CD4-positive, alpha-beta T cell treated with Interleukin-6 for 4 hours (primary cell): ENCODE data around the gene KIF5B.
"Not testable (repeated sequence)": the region's sequence is repeated elsewhere in the genome, so short reads cannot be mapped to it uniquely, and the experiment has no call there.

Source experiments
- DNase-seq: peaks from one replicate; pipeline ENCODE4 v3.0.0-alpha.2; 2020; ENCODE audit warnings: mixed read lengths

The KIF5B gene

DNA sequence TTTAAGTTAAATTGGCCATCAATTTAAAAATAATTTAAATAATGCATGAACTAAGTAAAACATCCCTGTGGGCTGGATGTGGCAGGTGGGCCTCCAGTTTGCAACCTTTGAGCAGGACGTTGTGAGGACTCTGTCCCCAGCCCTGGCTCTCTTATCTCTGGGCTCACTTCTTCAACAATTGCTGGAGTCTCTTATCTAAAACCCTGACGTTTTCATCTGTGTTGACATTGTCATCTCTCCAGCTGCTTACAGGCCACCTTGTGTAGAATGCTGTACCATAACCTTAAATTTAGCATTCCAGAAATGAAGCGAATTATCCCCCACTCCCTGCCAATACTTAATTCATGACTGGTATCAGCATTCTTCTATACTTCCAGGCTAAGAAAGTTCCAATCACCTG is 3.2 kb upstream of the KIF5B start:
- no peak for DNase-seq

DNA sequence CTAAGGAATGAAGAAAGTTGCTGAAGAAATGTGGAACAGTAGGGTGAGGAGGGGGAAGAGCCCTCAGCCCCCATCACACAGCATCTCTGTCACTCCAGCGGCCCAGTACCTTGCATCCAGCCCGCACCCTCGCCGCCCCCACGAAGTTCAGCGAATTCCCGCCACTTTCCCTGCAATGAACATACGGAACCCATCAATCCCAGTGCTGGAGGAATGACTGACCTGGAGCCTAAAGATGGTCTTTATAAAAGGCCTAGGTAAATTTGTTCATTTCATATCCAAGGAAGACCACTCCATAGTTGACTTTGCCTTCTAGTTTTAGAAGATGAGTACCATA is 779 bp upstream of the KIF5B start:
- no peak for DNase-seq

DNA sequence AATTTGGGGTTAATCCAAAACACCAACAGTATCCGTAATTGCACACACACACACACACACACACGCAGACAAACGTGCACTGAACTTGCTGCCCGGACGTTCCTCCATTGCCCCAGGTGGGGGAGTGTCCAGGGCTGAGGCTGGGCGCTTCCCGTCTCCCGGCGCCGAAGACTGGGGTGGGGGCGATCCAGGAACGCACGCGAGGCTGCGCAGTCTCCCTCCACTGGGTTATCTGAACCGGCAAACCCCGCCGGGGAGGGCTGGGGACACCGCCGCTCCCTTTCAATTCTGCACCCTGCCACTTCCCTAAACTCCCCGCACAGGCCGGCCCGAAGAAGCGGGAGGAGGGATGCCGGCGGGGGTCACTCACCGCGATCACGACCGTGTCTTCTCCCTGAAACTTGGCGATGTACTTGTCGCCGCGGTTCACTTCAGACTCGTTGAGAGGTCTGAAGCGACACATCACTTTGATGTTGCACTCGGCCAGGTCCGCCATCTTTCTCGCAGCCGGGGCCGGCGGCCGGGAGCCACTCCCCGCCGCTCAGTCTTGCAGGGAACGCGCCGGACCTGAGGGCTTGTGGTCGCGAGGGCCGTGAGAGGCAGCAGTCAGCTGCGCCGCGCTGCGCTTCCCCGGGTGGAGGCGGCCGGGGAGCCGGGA is 618 bp downstream of the KIF5B start:
- peak; percentile 65 for DNase-seq

DNA sequence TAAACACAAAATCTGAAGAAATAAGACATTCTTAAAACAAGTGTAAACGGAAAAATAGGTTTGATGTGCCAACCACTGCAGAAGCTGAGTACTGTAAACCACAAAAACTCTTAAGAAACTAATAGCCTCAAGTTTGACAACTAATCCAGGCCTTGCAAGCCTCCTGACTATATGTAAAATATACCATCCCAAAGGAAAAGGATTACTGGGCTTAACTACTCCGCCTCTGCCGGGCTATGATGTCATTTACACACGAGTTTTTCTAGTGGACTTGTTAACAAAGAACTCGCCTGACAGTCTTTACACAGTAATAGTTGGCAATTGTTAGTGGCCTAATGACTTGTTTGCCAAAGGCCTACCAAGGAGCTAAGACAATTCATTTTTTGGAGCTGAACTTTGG is 2.1 kb downstream of the KIF5B start:
- no peak for DNase-seq

DNA sequence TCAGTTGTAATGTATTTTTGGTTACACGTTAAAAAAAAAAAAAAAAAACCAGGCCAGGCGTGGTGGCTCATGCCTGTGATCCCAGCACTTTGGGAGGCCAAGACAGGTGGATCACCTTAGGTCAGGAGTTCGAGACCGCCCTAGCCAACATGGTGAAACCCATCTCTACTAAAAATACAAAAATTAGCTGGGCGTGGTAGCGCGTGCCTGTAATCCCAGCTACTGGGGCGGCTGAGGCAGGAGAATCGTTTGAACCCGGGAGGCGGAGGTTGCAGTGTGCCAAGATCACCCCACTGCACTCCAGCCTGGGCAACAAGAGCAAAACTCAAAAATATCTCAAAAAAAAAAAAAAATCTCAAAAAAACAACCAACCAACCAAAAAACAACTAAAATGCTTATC is 2.8 kb downstream of the KIF5B start:
- DNase-seq: not testable (repeated sequence)

DNA sequence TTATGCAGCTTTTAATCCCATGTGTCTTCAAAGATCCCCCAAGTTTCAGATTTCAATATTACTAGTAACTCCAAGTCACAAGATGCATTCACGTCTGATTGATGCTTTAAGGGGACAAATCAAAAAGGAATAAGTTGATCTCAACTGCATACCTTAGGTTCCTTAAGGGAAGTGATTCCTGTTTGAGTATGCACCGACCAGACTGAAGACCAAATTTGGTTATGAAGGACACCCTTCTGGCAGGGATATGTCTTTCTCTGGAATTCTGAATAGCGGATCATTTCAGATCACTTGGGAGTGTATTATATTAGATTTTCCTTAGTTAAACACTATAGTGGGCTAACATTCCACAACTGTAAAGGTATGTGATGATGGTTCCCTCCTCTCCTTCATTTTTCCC is 4.3 kb downstream of the KIF5B start:
- DNase-seq: no peak

DNA sequence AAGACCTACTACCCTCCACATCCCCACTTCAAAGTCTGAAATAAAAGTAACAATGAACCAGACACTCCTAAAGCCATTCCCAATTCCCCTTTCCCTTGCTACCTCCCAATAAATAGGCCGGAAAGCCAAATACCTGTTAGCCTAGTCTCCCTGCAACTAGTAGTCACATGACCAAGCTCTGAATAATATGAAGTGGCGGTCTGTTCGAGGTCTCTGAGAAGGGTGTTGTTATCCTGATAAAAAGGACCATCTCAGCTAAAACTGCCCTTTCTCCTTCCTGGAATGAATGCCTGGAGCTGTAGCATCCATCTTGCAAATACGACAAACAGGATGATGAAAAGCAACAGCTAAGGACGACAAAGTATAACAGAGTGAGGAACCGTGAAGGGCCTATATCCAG is 6.0 kb downstream of the KIF5B start:
- DNase-seq: no peak

DNA sequence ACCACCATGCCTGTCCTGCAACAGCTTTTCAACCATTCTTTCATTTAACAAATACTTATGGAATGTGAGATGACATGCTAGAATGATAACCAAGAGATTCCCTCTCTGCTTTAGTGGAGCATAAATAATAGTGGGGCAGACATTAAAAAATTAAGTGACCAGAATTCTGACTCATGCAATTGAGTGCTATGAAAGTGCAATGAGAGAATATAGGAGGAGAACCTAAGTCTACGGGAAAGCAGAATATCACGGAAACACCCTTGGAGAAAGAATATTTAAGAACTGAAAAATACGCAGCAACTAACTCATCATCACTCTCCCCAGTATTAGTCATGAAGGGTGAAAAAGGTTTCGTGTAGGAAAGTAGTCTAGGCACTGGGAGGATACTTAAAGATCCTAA is 7.1 kb downstream of the KIF5B start:
- no peak for DNase-seq

DNA sequence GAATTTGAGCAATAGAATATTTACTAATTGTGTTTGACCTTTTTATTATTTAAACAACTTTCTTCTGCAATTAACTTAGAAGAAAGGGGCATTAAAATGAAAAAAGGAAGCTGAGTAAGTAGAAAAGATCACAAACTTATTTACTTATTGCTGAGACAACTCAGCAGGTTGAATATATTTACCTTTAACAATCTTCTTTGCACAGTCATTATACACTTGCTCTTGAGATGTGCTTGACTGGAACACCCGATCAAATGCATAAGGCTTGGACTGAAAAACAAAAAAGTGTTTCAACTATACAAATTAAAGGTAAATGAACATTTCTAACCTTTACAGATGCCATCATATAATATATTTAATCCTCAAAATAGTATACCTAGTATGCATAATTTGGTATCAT is 7.9 kb downstream of the KIF5B start:
- DNase-seq: no peak

DNA sequence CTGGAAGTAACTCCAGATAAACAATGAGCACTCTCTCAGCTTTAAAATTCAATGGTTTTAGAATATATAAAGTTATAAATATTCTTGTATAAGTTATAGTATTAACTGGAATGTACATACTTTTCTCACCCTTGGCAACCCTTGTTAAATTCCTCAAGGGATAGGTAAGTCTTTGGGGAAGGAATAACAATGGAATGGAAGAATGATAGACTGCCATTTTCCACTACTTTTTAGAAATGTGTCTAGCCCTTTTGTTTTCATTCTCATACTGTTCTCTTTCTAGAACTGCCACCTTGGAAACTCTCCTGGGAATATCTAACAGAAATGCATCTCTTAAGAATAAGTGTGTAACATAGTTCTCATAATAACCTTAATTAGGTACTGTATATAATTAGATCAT is 8.3 kb downstream of the KIF5B start:
- no peak for DNase-seq

DNA sequence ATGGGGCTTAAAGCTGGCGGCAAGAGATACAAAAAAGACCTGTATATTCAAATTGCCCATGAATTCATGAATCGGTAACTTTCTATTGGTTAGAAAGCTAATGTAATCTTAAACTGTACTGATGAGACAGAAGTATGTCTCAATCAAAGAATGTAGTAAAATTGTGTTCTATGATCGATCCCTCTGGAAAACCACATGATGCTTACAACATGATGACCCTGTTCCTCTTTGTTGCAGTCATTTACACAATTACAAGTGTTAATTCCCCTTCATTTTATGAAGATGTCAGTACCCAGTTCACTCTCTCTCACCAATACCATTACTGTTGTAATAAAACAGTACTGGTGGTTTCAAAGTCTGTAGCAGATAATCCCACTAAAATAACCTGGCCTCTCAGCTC is 10.1 kb downstream of the KIF5B start:
- DNase-seq: no peak

DNA sequence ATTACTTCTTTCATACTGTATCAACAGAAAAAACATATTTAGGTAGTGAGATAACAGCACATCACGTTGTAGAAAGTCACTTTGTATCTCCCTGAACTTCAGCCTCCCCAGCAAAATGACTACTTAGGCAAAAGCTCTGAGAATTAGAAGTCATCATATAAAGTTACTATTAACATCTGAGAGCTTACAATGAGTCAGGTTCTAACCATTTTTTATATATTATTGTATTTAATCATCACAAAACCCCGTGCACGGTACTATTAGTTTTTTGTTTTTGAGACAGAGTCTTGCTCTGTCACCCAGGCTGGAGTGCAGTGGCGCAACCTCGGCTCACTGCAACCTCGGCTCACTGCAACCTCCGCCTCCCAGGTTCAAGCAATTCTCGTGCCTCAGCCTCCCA is 13.5 kb downstream of the KIF5B start:
- DNase-seq: not testable (repeated sequence)

DNA sequence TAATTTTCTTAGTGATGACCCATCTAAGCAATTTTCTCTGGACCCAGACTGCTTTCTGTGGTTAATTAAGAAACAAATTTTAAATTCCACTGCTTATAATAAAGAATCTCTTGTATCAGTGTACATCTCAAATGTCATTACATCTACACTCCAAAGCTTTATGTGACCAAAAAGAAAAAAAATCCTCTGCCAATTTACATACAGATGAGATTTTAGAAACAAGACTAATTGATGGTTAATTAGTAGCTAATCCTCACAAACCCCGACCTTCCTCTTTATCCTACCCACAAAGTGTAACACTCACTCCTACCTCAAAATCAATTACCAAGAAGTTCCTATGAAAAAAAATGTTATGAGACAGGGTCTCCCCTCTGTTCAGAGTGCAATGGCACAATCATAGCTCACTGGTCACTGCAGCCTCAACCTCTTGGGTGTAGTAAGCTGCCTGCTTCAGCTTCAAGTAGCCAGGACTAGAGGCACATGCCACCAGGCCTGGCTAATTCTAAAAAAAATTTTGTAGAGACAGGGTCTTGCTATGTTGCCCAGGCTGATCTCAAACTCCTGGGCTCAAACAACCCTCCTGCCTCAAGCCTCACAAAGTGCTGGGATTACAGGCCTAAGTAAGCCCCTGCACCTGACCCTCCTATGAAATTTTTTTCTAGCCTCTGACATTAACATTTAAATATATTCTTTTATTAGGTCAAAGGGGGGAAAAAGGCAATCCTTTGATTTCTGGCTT is 14.8 kb downstream of the KIF5B start:
- no peak for DNase-seq

DNA sequence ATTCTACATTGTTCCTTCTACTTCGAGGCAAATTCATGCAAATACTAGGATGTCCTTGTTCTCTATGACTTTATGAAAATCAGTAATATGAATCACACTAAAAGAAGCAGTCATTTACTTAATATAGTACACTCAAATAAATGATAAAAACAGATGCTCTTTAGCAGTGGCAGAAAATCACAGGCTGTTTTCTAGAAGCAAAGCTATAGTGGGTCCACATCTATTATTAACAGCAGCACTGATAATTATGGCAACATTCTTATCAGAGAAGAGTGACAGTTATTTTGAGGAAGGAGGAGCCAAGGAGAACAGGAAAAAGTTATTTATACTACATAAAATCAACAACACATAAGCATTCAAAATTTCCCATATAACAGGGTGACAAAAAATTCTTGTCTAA is 16.5 kb downstream of the KIF5B start:
- no peak for DNase-seq

DNA sequence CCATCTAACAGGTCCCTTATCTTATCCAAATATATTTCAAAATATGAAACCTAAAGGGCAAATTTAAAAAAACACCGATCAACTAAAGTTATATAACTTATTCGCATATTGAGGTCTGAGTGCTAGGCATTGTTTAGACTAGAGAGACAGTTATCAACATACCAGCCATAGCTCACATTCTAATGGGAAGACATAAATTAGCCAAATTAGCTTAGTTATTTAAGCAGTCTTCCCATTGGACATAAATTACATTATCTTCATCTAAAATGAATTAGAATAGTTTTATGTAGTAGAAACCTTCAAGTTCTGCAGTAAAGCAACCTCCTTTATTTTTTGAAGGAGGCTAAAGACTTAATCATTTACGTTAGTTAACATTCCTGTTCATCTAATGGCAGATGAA is 17.4 kb downstream of the KIF5B start:
- DNase-seq: no peak

DNA sequence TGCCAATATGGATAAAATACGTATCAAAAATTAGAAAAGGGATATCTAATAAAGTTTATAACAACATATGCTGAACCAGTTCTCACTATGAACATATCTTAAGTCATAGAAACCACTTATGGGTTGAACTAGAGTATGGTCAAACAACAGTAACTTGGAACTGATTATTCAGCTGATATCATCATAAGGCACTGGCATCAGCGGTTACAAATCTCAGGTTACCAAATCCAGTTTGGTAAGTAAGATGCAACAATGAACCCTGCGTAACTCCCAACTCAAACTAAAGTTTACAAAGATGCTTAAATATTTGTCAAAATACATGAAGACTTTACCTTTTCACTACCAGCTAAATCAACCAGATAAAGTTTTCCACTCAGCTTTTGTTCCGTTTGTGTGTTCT is 19.3 kb downstream of the KIF5B start:
- DNase-seq: no peak

DNA sequence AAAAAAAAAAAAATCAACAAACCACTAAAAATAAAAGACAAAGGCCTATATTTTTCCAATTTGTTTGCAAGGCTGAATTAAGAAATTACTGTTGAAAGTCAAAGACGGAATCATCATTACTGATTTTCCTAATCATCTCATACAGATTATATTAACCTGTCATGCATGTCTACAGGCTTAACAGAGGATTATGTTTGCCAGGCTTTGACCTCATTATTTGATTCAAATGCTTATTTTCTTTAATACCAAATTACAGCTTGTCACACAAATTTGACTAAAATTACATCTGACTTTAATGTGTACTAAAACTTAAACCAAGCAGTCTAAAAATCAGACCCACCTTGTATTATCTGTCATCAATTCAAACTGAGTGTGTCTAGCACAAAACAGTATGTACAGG is 21.2 kb downstream of the KIF5B start:
- no peak for DNase-seq

DNA sequence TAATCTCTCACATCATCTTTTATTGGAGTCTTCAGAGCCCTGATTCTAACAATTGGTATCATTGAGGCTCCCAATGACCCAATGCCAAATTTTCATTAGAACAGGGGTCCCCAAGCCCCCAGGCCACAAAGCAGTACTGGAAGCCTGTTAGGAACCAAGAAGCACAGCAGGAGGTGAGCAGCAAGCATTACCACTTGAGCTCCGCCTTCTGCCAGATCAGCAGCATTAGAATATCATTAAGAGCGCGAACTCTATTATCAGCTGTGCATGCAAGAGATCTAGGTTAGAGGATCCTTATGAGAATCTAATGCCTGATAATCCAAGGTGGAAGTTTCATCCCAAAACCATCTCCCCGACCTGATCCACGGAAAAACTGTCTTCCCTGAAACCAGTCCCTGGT is 23.1 kb downstream of the KIF5B start:
- DNase-seq: no peak

DNA sequence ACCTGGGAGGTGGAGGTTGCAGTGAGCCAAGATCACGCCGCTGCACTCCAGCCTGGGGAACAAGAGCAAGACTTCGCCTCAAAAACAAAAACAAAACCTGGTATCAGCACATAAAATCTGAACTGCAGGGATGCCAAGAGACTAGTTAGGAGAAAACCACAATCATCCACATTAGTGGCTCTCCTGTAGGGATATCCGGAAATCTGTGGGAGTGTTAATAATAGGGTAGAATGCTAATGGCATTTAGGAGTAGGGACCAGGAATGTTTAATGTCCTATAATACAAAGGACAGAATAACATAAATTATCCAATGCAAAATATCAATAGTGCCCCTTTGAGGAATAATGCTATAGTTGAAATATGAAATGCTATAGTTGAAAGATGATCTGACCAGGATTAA is 24.3 kb downstream of the KIF5B start:
- no peak for DNase-seq

DNA sequence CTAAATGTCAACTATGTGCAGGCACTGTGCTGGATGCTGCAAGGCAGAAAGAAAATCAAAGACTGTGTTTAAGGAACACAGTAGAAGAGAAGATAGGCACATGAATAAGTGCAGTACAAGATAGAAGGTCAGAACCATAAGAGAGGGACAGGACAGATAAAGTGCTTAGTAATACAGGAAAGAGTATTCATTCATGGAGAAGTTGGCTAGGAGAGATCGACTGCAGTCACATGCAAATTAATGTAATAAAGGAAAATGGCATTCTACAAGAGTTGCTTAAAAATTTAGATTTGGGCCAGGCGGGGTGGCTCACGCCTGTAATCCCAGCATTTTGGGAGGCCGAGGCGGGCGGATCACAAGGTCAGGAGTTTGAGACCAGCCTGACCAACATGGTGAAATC is 24.8 kb downstream of the KIF5B start:
- DNase-seq: no peak

DNA sequence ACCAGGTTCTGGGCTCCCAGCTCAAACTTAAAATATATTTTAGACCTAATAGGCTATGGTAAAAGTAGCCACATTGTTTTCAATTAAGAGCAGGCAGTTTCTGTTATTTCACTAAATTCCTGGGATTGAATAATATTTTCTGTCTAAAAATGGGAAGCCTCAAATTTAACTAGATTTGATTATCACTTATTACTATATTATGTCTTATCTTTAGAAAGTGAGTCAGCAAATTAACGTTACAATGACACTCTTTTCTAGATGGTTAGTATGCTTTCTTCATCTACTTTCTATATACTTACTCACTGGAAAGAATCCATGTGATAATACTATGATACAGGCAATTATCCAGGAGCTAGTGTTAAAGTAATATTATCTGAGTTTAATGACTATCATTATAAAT is 27.5 kb downstream of the KIF5B start:
- DNase-seq: no peak

DNA sequence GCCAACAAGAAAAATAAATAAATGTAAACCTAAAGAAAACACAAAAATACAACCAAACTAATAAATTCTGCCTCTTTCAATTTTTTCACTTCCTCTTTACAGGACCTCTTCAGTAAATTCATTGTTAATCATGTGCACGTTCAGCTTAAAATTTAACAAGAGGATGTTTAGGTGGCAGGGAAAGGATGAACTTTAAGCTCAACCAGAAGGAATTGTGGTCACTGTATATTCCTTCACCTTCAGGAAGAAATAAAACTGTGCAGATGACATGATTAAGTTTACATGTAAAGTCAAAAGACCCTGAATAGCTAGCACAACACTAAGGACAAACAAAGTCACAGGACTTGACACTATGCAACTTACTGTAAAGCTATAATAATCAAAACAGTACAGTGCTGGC is 33.0 kb downstream of the KIF5B start:
- no peak for DNase-seq

DNA sequence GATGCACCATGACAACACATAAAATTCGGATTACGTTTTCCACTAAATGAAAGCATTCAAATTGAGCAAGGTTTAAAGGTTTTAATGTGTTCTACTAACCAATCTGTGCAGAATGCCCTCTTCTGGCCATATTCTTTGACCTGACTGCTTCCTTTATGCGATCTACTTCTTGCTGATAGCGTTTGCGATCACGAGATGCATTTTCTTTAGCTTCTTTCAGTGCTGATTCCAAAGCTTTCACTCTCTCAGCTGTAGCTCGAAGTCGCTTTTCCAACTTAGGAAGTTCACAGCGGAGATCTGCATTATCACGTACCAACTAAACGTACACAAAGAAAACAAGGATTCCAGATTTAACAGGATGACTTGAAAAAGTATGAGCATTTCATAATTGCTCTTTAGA is 39.2 kb downstream of the KIF5B start:
- no peak for DNase-seq

DNA sequence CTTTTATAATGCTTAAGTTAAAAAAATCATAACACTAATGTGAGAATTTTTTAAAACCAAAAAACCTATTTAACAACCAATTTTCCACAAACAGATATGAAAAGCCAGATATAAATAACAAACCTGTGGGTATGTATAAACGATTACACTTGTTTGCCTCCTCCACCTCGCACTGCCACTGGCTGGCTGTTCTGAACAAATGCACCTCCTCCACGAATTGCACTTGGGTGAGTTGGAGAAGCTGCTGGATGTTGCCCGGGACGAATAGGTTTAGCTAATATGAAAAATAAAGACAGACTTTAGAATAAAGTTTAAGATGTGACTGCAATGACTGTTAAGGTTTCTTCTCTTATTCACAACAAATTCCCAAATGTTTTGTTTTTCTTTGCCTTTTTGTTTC is 40.8 kb downstream of the KIF5B start:
- no peak for DNase-seq

DNA sequence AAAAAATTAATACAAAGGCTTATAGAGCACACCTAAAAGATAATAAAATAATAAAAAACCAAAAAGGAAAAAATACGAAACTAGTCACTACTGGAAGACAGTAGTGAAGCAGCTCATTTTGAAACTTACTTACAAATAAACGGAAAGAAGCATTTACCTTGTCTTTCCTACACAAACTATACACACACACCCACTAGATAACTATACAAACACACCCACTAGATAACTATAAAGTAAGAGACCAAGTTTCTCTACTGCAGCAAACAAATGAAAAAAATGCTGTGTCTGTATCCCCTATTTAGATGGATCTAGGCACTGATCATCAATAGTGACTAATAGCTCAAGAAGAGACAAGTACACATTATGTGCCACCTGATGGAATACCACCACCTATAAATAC is 49.2 kb downstream of the KIF5B start:
- DNase-seq: no peak
